K562 (cell line): Measurements from ENCODE around the gene ENO2. TPM values are rescaled to one million over a fixed set of nuclear protein-coding genes. Genes with fewer than 3 reads are reported as not detected.

Experiments
- ATAC-seq: fragments of 200-7000 bp; cut with Tn5 transposase; 3 replicates; pipeline ENCODE4 v1.9.1; 2020; ENCODE audit warnings: moderate library complexity
- BruUV-seq: library from RNA; stranded (reverse); fragments of 400-500 nt; replicated peaks from 2 replicates; lab custom pipeline; 2021; lab: Mats Ljungman, UMichigan
- CTCF ChIA-PET: fragments of 300-600 bp; formaldehyde crosslinking; extraction: SDS; loops from one replicate; lab custom pipeline; 2021; ENCODE audit warnings: low intra/inter-chr PET ratio; lab: Yijun Ruan, JAX
- POLR2A ChIA-PET: fragments of 300-600, 350-650 bp; sonication (Branson Sonifier 250); formaldehyde crosslinking; extraction: SDS; loops from one replicate; lab custom pipeline; 2021; ENCODE audit warnings: antibody characterized with exemption, inconsistent platforms; lab: Yijun Ruan, JAX
- DNase-seq, 4 experiments: peaks; one replicate each; pipeline versions ENCODE4 v3.0.0 to v3.0.0-alpha.2; 2011 to 2018; ENCODE audit warnings: low spot score in 3 of 4, mixed read lengths in 3 of 4; ENCODE audit errors: extremely low read depth in 1 of 4
- FAIRE-seq: peaks from 2 replicates; lab custom pipeline; 2011; peaks lifted over from hg19 to GRCh38; lab: Jason Lieb, UNC
- H2AFZ ChIP-seq: 2 replicates; pipeline ENCODE4 v1.6.0; 2011; ENCODE audit warnings: low read depth, low read length, control low read depth, inconsistent platforms
- H3K27ac ChIP-seq: fragments of 200-600 bp; 3 replicates; pipeline ENCODE4 v1.8.0; 2011; ENCODE audit warnings: low read depth, mild to moderate bottlenecking, control low read depth, inconsistent platforms, low read length, moderate library complexity, mixed read lengths; ENCODE audit errors: extremely low read depth
- H3K27me3 ChIP-seq, 2 experiments: fragments of 300-600 bp in 1 of 2; 2 replicates in 1 of 2; 3 replicates in 1 of 2; pipeline versions ENCODE4 v1.6.0 to v1.8.0; 2011; ENCODE audit warnings: inconsistent platforms in 2 of 2, low read length in 2 of 2, mild to moderate bottlenecking in 1 of 2, mixed read lengths in 1 of 2, moderate library complexity in 1 of 2; ENCODE audit not compliant: control insufficient read depth in 2 of 2, insufficient read depth in 2 of 2
- H3K36me3 ChIP-seq: fragments of 300-600 bp; 3 replicates; pipeline ENCODE4 v1.8.0; 2011; ENCODE audit warnings: mild to moderate bottlenecking, low read length, inconsistent platforms; ENCODE audit not compliant: control insufficient read depth, insufficient read depth
- H3K4me1 ChIP-seq, 2 experiments: fragments of 200-600 bp in 1 of 2; replicated peaks in 1 of 2; 2 replicates in 1 of 2; 3 replicates in 1 of 2; pipeline versions ENCODE4 v1.5.1 to v1.8.0; 2011; ENCODE audit warnings: inconsistent platforms in 2 of 2, low read length in 2 of 2, mild to moderate bottlenecking in 1 of 2, mixed read lengths in 1 of 2, moderate library complexity in 1 of 2; ENCODE audit not compliant: control insufficient read depth in 2 of 2, insufficient read depth in 2 of 2
- H3K4me2 ChIP-seq: 2 replicates; pipeline ENCODE4 v1.6.1; 2011; ENCODE audit warnings: low read length, control low read depth, inconsistent platforms, mixed read lengths; ENCODE audit not compliant: insufficient read depth
- H3K4me3 ChIP-seq: fragments of 200-600 bp; sonication (generic), shearing (Covaris generic); 2 replicates; pipeline ENCODE4 v1.5.1; 2016; ENCODE audit warnings: control low read depth, inconsistent platforms
- H3K79me2 ChIP-seq: fragments of 200-600 bp; 3 replicates; pipeline ENCODE4 v1.8.0; 2011; ENCODE audit warnings: low read length, inconsistent platforms; ENCODE audit not compliant: control insufficient read depth, insufficient read depth
- H3K9ac ChIP-seq, 2 experiments: 2 replicates each; pipeline versions ENCODE4 v1.6.0 to v1.6.1; 2011; ENCODE audit warnings: low read depth in 2 of 2, low read length in 2 of 2, control low read depth in 1 of 2, inconsistent platforms in 1 of 2, mild to moderate bottlenecking in 1 of 2, mixed read lengths in 1 of 2; ENCODE audit not compliant: insufficient read depth in 1 of 2
- H3K9me1 ChIP-seq: one replicate; pipeline ENCODE4 v1.6.0; 2011; ENCODE audit warnings: inconsistent platforms, mild to moderate bottlenecking, low read length, moderate library complexity; ENCODE audit not compliant: control insufficient read depth, insufficient read depth
- H3K9me3 ChIP-seq: replicated peaks from 2 replicates; pipeline ENCODE4 v1.5.1; 2011; ENCODE audit warnings: low read depth, low read length, inconsistent platforms; ENCODE audit not compliant: control insufficient read depth, insufficient read depth
- H4K20me1 ChIP-seq: replicated peaks from 2 replicates; pipeline ENCODE4 v1.6.1; 2011; ENCODE audit warnings: low read length, inconsistent platforms, mixed read lengths; ENCODE audit not compliant: control insufficient read depth, insufficient read depth
- ARID1B ChIP-seq: fragments of 450-650 bp; IDR thresholded peaks from 2 replicates; pipeline ENCODE4 v1.6.1; 2016; ENCODE audit warnings: antibody characterized with exemption, mild to moderate bottlenecking, inconsistent platforms
- CHD2 ChIP-seq: IDR thresholded peaks from 2 replicates; pipeline ENCODE4 v1.6.1; 2011; ENCODE audit warnings: low read depth, low read length
- FOXJ3 ChIP-seq: sonication (generic); formaldehyde crosslinking; IDR thresholded peaks from 2 replicates; pipeline ENCODE4 v1.4.0; 2020; ENCODE audit warnings: mild to moderate bottlenecking, missing genetic modification reagents
- FOXM1 ChIP-seq, 2 experiments: fragments of 450-650 bp in 1 of 2; sonication (generic) in 1 of 2; formaldehyde crosslinking in 1 of 2; IDR thresholded peaks; 2 replicates each; pipeline versions ENCODE4 v1.6.1 to v1.9.0; 2017 to 2022; ENCODE audit warnings: low read depth in 2 of 2, mild to moderate bottlenecking in 2 of 2, missing genetic modification reagents in 1 of 2, moderate library complexity in 1 of 2
- HMGN3 ChIP-seq: IDR thresholded peaks from 2 replicates; pipeline ENCODE4 v1.6.1; 2011; ENCODE audit warnings: borderline replicate concordance, low read depth, mild to moderate bottlenecking, mixed read lengths, low read length; ENCODE audit not compliant: insufficient read length; ENCODE audit errors: extremely low read depth
- JUNB ChIP-seq: fragments of 450-650 bp; formaldehyde crosslinking; conservative IDR thresholded peaks from 2 replicates; pipeline ENCODE4 v1.4.0; 2020; ENCODE audit warnings: mild to moderate bottlenecking
- MTA3 ChIP-seq: fragments of 450-650 bp; formaldehyde crosslinking; IDR thresholded peaks from 2 replicates; pipeline ENCODE4 v1.6.1; 2017; ENCODE audit warnings: mild to moderate bottlenecking, borderline replicate concordance
- PATZ1 ChIP-seq: fragments of 250-450 bp; sonication (Bioruptor Pico); IDR thresholded peaks from 2 replicates; pipeline ENCODE4 v1.5.0; 2020; ENCODE audit warnings: mild to moderate bottlenecking, borderline replicate concordance
- TFAM ChIP-seq: fragments of 250-450 bp; sonication (Bioruptor Pico); conservative IDR thresholded peaks from 2 replicates; pipeline ENCODE4 v1.5.0; 2021; ENCODE audit warnings: mild to moderate bottlenecking, moderate library complexity
- THRAP3 ChIP-seq: fragments of 450-650 bp; IDR thresholded peaks from 2 replicates; pipeline ENCODE4 v1.6.1; 2016; ENCODE audit warnings: mild to moderate bottlenecking, inconsistent platforms, borderline replicate concordance
- ZBTB2 ChIP-seq: fragments of 450-650 bp; IDR thresholded peaks from 2 replicates; pipeline ENCODE4 v1.6.1; 2016; ENCODE audit warnings: antibody characterized with exemption
- ZNF184 ChIP-seq: sonication (generic); formaldehyde crosslinking; IDR thresholded peaks from 2 replicates; pipeline ENCODE4 v1.5.0; 2020; ENCODE audit warnings: missing genetic modification reagents
- ZNF589 ChIP-seq: fragments of 200-800 bp; sonication (Bioruptor generic); IDR thresholded peaks from 2 replicates; pipeline ENCODE4 v1.6.1; 2016; ENCODE audit warnings: low read depth, missing genetic modification characterization, missing compliant biosample characterization
- ZNF75A ChIP-seq: fragments of 450-650 bp; formaldehyde crosslinking; IDR thresholded peaks from 2 replicates; pipeline ENCODE4 v1.4.0; 2020; ENCODE audit warnings: mild to moderate bottlenecking
- WGBS: fragments of 100-300 bp; shearing (Covaris generic); methylation state at CpG from one replicate; pipeline ENCODE4 v1.1.6; 2016; ENCODE audit warnings: low coverage, mixed read lengths; ENCODE audit not compliant: insufficient coverage; ENCODE audit errors: missing lambda C conversion rate; 5-methylcytosine and 5-hydroxymethylcytosine counted together
- in situ Hi-C: fragments of 300-500 bp; cut with MboI; formaldehyde crosslinking; loops from 4 replicates; pipeline ENCODE4 v1.15.0; 2018; ENCODE audit warnings: inconsistent platforms, mixed read lengths
- intact Hi-C: fragments of 100-400 bp; cut with micrococcal nuclease; formaldehyde crosslinking; loops from 2 replicates; pipeline ENCODE4 v1.14.2; 2022
- polyA plus RNA-seq, 8 experiments: library from polyadenylated mRNA; depleted of rRNA in 4 of 8; stranded (reverse) in 5 of 8; unstranded in 3 of 8; fragments of >200 nt; fragmentation: Nextera tagmentation in 2 of 8; fragmentation: Illumina TruSeq in 1 of 8; extraction: Ambion mirVana in 2 of 8; extraction: Trizol in 1 of 8; gene quantifications; 2 replicates each; pipeline versions ENCODE4 v1.2.1 to v1.2.3, GENCODE V29; 2011 to 2014; ENCODE audit warnings: inconsistent platforms in 1 of 8, missing spikeins in 1 of 8
- total RNA-seq, 7 experiments: library from RNA; depleted of rRNA in 6 of 7; stranded (reverse); fragments of >200 nt in 6 of 7; fragmentation: Illumina TruSeq in 2 of 7; extraction: Trizol in 2 of 7; gene quantifications; 2 replicates each; pipeline versions ENCODE4 v1.2.1 to v1.2.3, GENCODE V29; 2011 to 2021; ENCODE audit warnings: low replicate concordance in 1 of 7

Gene ENO2
- total and polyA plus RNA-seq, 9 of the 15 experiments (the other 6 are each of a cell fraction or from before 2014, with no cell fraction given) = 10.9 to 43.3 (median 21.0) TPM

GRCh38 chr12:6964605-6965025, 50.2 kb downstream of the ENO2 start:
- Histone ChIP-seq H3K9me1 (no peaks in the 10 kb centered on the region), H3K4me3 (no peak overlapping the region), H4K20me1 (no peaks in the 10 kb centered on the region), H3K9ac (peak overlapping the region; percentile 58 to 85), H3K27me3 (no peaks in the 10 kb centered on the region), H2AFZ (0 out of 2 replicates have a peak overlapping the region, but pooled peaks have one; percentile 61), H3K27ac (peak overlapping the region; percentile 83), H3K4me1 (peaks cover 57 to 78% of the 10 kb centered on the region in 2 experiments), H3K4me2 (peak overlapping the region; percentile 56; the same call in 1 of the 2 replicates), H3K79me2 (peaks cover 37% of the 10 kb centered on the region), H3K9me3 (no peaks in the 10 kb centered on the region), H3K36me3 (peaks cover 49% of the 10 kb centered on the region)
- ChIA-PET POLR2A (interaction anchor here (0.8 to 2.0 kb wide), 14 partner anchors 8 to 176 kb away, joined by 3 to 24 read pairs (median 4); partner anchors contain the start of genes C12orf57, RNU7-1, SPSB2 and TPI1), CTCF (interaction anchor here (0.7 to 2.1 kb wide), 8 partner anchors 18 to 97 kb away, joined by 3 to 12 read pairs (median 4); partner anchors contain the start of genes C12orf57 and LPCAT3)
- no TSS peak for BruUV-seq
- WGBS = 2% methylated on average over 8 of the region's 8 CpGs
- FAIRE-seq (peak; percentile 74), ATAC-seq (peak; percentile 11), DNase-seq (peak in 2 of 4 experiments; percentile 49 to 74)
- in situ Hi-C loops (no loop called here), intact Hi-C loops (loop anchor here (1.0 to 10.0 kb wide), 2 partner anchors 20 to 220 kb away; partner anchors contain the start of genes C12orf57 and PEX5)
- TF ChIP-seq JUNB (no peak), FOXM1 (IDR thresholded peaks at IDR 0.05; ENCODE audit: low read depth) (peak; percentile 68), FOXM1 (CRISPR knock-in tag; IDR thresholded peaks at IDR 0.05; ENCODE audit: low read depth) (no peak), ARID1B (peak; percentile 92), ZNF589 (CRISPR knock-in tag) (peak; percentile 43; the same call in 1 of the 2 replicates), CHD2 (no peak), ZBTB2 (0 out of 2 replicates have a peak, but pooled peaks have one; percentile 24), ZNF184 (CRISPR knock-in tag) (no peak), THRAP3 (no peak), MTA3 (peak; percentile 41; the same call in 1 of the 2 replicates), HMGN3 (peak; percentile 43), TFAM (CRISPR knock-in tag) (no peak), ZNF75A (CRISPR knock-in tag) (no peak), FOXJ3 (CRISPR knock-in tag) (no peak), PATZ1 (CRISPR knock-in tag) (no peak)
